ENCODE measurements around the gene ARCN1.
"Not testable (repeated sequence)": the region's sequence is repeated elsewhere in the genome, so short reads cannot be mapped to it uniquely, and the experiment has no call there.

ARCN1 gene

GRCh38 chr11:118544647-118545010, 27.6 kb upstream of the ARCN1 start:
- Histone ChIP-seq H3K9me3 (ENCODE audit: control insufficient read depth, insufficient read depth, low read length) (no peaks in the 10 kb centered on the region), H3K4me3 (ENCODE audit: low read depth, low read length) (no peak overlapping the region), H3K27ac (ENCODE audit: low read depth, low read length) (no peak overlapping the region), H3K4me1 (ENCODE audit: control insufficient read depth, insufficient read depth, low read length) (no peaks in the 10 kb centered on the region), H3K36me3 (ENCODE audit: control insufficient read depth, insufficient read depth, low read length) (0 out of 2 replicates have a peak, but pooled peaks cover 3% of the 10 kb centered on the region), H3K9ac (ENCODE audit: low read depth, low read length) (no peak overlapping the region), H3K27me3 (ENCODE audit: control insufficient read depth, insufficient read depth, low read length) (no peaks in the 10 kb centered on the region)

GRCh38 chr11:118545533-118545932, 26.7 kb upstream of the ARCN1 start:
- no peaks in the 10 kb centered on the region for H3K9me3 ChIP-seq (ENCODE audit: control insufficient read depth, insufficient read depth, low read length)
- no peaks in the 10 kb centered on the region for H3K27me3 ChIP-seq (ENCODE audit: control insufficient read depth, insufficient read depth, low read length)
- H3K36me3 ChIP-seq (ENCODE audit: control insufficient read depth, insufficient read depth, low read length), result 0 out of 2 replicates have a peak, but pooled peaks cover 3% of the 10 kb centered on the region
- no peaks in the 10 kb centered on the region for H3K4me1 ChIP-seq (ENCODE audit: control insufficient read depth, insufficient read depth, low read length)
- no peak overlapping the region for H3K9ac ChIP-seq (ENCODE audit: low read depth, low read length)
- H3K4me3 ChIP-seq (ENCODE audit: low read depth, low read length), result no peak overlapping the region
- H3K27ac ChIP-seq (ENCODE audit: low read depth, low read length), result no peak overlapping the region

GRCh38 chr11:118547132-118547531, 25.1 kb upstream of the ARCN1 start:
- Histone ChIP-seq H3K4me3 (ENCODE audit: low read depth, low read length) (no peak overlapping the region), H3K27me3 (ENCODE audit: control insufficient read depth, insufficient read depth, low read length) (no peaks in the 10 kb centered on the region), H3K4me1 (ENCODE audit: control insufficient read depth, insufficient read depth, low read length) (no peaks in the 10 kb centered on the region), H3K27ac (ENCODE audit: low read depth, low read length) (no peak overlapping the region), H3K36me3 (ENCODE audit: control insufficient read depth, insufficient read depth, low read length) (0 out of 2 replicates have a peak, but pooled peaks cover 9% of the 10 kb centered on the region), H3K9me3 (ENCODE audit: control insufficient read depth, insufficient read depth, low read length) (no peaks in the 10 kb centered on the region), H3K9ac (ENCODE audit: low read depth, low read length) (no peak overlapping the region)

GRCh38 chr11:118552341-118552740, 19.9 kb upstream of the ARCN1 start:
- Histone ChIP-seq H3K27ac (ENCODE audit: low read depth, low read length) (no peak overlapping the region), H3K4me3 (ENCODE audit: low read depth, low read length) (no peak overlapping the region), H3K36me3 (ENCODE audit: control insufficient read depth, insufficient read depth, low read length) (peaks cover 17% of the 10 kb centered on the region; the same call in 1 of the 2 replicates), H3K27me3 (ENCODE audit: control insufficient read depth, insufficient read depth, low read length) (no peaks in the 10 kb centered on the region), H3K9me3 (ENCODE audit: control insufficient read depth, insufficient read depth, low read length) (no peaks in the 10 kb centered on the region), H3K9ac (ENCODE audit: low read depth, low read length) (no peak overlapping the region), H3K4me1 (ENCODE audit: control insufficient read depth, insufficient read depth, low read length) (no peaks in the 10 kb centered on the region)

- Histone ChIP-seq H3K9ac (ENCODE audit: low read depth, low read length) (no peak overlapping the region), H3K4me3 (ENCODE audit: low read depth, low read length) (no peak overlapping the region), H3K9me3 (ENCODE audit: control insufficient read depth, insufficient read depth, low read length) (no peaks in the 10 kb centered on the region), H3K27me3 (ENCODE audit: control insufficient read depth, insufficient read depth, low read length) (no peaks in the 10 kb centered on the region), H3K36me3 (ENCODE audit: control insufficient read depth, insufficient read depth, low read length) (no peaks in the 10 kb centered on the region; the same call in 1 of the 2 replicates), H3K27ac (ENCODE audit: low read depth, low read length) (no peak overlapping the region), H3K4me1 (ENCODE audit: control insufficient read depth, insufficient read depth, low read length) (no peaks in the 10 kb centered on the region)
Measured at GRCh38 chr11:118560806-118561205, 11.4 kb upstream of the ARCN1 start.

GRCh38 chr11:118565051-118565450, 7.2 kb upstream of the ARCN1 start:
- Histone ChIP-seq H3K4me3 (ENCODE audit: low read depth, low read length) (no peak overlapping the region), H3K9ac (ENCODE audit: low read depth, low read length) (no peak overlapping the region), H3K27ac (ENCODE audit: low read depth, low read length) (no peak overlapping the region), H3K4me1 (ENCODE audit: control insufficient read depth, insufficient read depth, low read length) (no peaks in the 10 kb centered on the region), H3K36me3 (ENCODE audit: control insufficient read depth, insufficient read depth, low read length) (no peaks in the 10 kb centered on the region), H3K9me3 (ENCODE audit: control insufficient read depth, insufficient read depth, low read length) (no peaks in the 10 kb centered on the region), H3K27me3 (ENCODE audit: control insufficient read depth, insufficient read depth, low read length) (no peaks in the 10 kb centered on the region)

GRCh38 chr11:118569670-118570069, 2.5 kb upstream of the ARCN1 start:
- Histone ChIP-seq H3K9ac (ENCODE audit: low read depth, low read length) (no peak overlapping the region), H3K4me1 (ENCODE audit: control insufficient read depth, insufficient read depth, low read length) (peaks cover 5% of the 10 kb centered on the region; the same call in 1 of the 2 replicates), H3K9me3 (ENCODE audit: control insufficient read depth, insufficient read depth, low read length) (no peaks in the 10 kb centered on the region), H3K27ac (ENCODE audit: low read depth, low read length) (no peak overlapping the region), H3K36me3 (ENCODE audit: control insufficient read depth, insufficient read depth, low read length) (no peaks in the 10 kb centered on the region), H3K27me3 (ENCODE audit: control insufficient read depth, insufficient read depth, low read length) (no peaks in the 10 kb centered on the region), H3K4me3 (ENCODE audit: low read depth, low read length) (no peak overlapping the region)

GRCh38 chr11:118570787-118571186, 1.4 kb upstream of the ARCN1 start:
- Histone ChIP-seq H3K4me3 (ENCODE audit: low read depth, low read length) (no peak overlapping the region), H3K9ac (ENCODE audit: low read depth, low read length) (no peak overlapping the region), H3K27me3 (ENCODE audit: control insufficient read depth, insufficient read depth, low read length) (no peaks in the 10 kb centered on the region), H3K36me3 (ENCODE audit: control insufficient read depth, insufficient read depth, low read length) (no peaks in the 10 kb centered on the region), H3K9me3 (ENCODE audit: control insufficient read depth, insufficient read depth, low read length) (no peaks in the 10 kb centered on the region), H3K4me1 (ENCODE audit: control insufficient read depth, insufficient read depth, low read length) (peaks cover 5% of the 10 kb centered on the region; the same call in 1 of the 2 replicates), H3K27ac (ENCODE audit: low read depth, low read length) (no peak overlapping the region)

- H3K36me3 ChIP-seq (ENCODE audit: control insufficient read depth, insufficient read depth, low read length); H3K4me1 ChIP-seq (ENCODE audit: control insufficient read depth, insufficient read depth, low read length); H3K27ac ChIP-seq (ENCODE audit: low read depth, low read length); H3K9me3 ChIP-seq (ENCODE audit: control insufficient read depth, insufficient read depth, low read length); H3K9ac ChIP-seq (ENCODE audit: low read depth, low read length); H3K27me3 ChIP-seq (ENCODE audit: control insufficient read depth, insufficient read depth, low read length): not testable (repeated sequence)
- H3K4me3 ChIP-seq (ENCODE audit: low read depth, low read length), result peak overlapping the region; percentile 100
Measured at GRCh38 chr11:118571701-118572060, 528 bp upstream of the ARCN1 start.

GRCh38 chr11:118572981-118573550, 857 bp downstream of the ARCN1 start:
- H3K4me3 ChIP-seq (ENCODE audit: low read depth, low read length), result peak overlapping the region; percentile 100
- peak overlapping the region; percentile 97 for H3K27ac ChIP-seq (ENCODE audit: low read depth, low read length)

GRCh38 chr11:118574636-118575035, 2.4 kb downstream of the ARCN1 start:
- Histone ChIP-seq H3K4me1 (ENCODE audit: control insufficient read depth, insufficient read depth, low read length) (peaks cover 5% of the 10 kb centered on the region; the same call in 1 of the 2 replicates), H3K9me3 (ENCODE audit: control insufficient read depth, insufficient read depth, low read length) (no peaks in the 10 kb centered on the region), H3K4me3 (ENCODE audit: low read depth, low read length) (no peak overlapping the region), H3K36me3 (ENCODE audit: control insufficient read depth, insufficient read depth, low read length) (no peaks in the 10 kb centered on the region), H3K27me3 (ENCODE audit: control insufficient read depth, insufficient read depth, low read length) (no peaks in the 10 kb centered on the region), H3K27ac (ENCODE audit: low read depth, low read length) (no peak overlapping the region), H3K9ac (ENCODE audit: low read depth, low read length) (no peak overlapping the region)

More at GRCh38 chr11:118572981-118573550, 857 bp downstream of the ARCN1 start:
- peak overlapping the region; percentile 98 for H3K9ac ChIP-seq (ENCODE audit: low read depth, low read length)
- no peaks in the 10 kb centered on the region for H3K36me3 ChIP-seq (ENCODE audit: control insufficient read depth, insufficient read depth, low read length)
- no peaks in the 10 kb centered on the region for H3K27me3 ChIP-seq (ENCODE audit: control insufficient read depth, insufficient read depth, low read length)
- peaks cover 5% of the 10 kb centered on the region; the same call in 1 of the 2 replicates for H3K4me1 ChIP-seq (ENCODE audit: control insufficient read depth, insufficient read depth, low read length)
- no peaks in the 10 kb centered on the region for H3K9me3 ChIP-seq (ENCODE audit: control insufficient read depth, insufficient read depth, low read length)
